ENCODE measurements around the gene TMEM53. TPM values are rescaled to one million over a fixed set of nuclear protein-coding genes. Genes with fewer than 3 reads are reported as not detected.

The TMEM53 gene
- total and polyA plus RNA-seq, 11 donors, result 8.5 to 20.0 (median 12.5) TPM

- Histone ChIP-seq H3K27ac (no peak overlapping the region), H3K4me3 (no peak overlapping the region), H3K9me3 (no peaks in the 10 kb centered on the region), H3K36me3 (no peaks in the 10 kb centered on the region), H3K4me1 (peaks cover 0 to 21% (median 0%) of the 10 kb centered on the region in 12 donors), H3K27me3 (peaks cover 0 to 3% (median 0%) of the 10 kb centered on the region in 9 donors)
- intact Hi-C loops (cut with DNase I), result no loop called here
- no peak for TF ChIP-seq CTCF (IDR thresholded peaks at IDR 0.05)
- TF ChIP-seq POLR2A (IDR thresholded peaks at IDR 0.05), result no peak
- DNase-seq (no peak), ATAC-seq (no peak)
- WGBS, 4 donors, result 64 to 70% (median 67%) methylated on average over 6 of the region's 6 CpGs
These were observed 39.1 kb upstream of the TMEM53 start for GRCh38 chr1:44713321-44713781.

- ATAC-seq (peak; percentile 43 to 81 (median 72)), DNase-seq (peak in 1 of 5 donors; percentile 29)
- 37 to 44% (median 41%) methylated on average over 15 of the region's 15 CpGs for WGBS, 4 donors
- no peaks in the 10 kb centered on the region for H3K9me3 ChIP-seq
- peak; percentile 44 to 78 (median 65) for TF ChIP-seq CTCF (IDR thresholded peaks at IDR 0.05)
- no peak for TF ChIP-seq POLR2A (IDR thresholded peaks at IDR 0.05)
- H3K36me3 ChIP-seq, result no peaks in the 10 kb centered on the region
- H3K27ac ChIP-seq, result no peak overlapping the region
- peaks cover 0 to 11% (median 0%) of the 10 kb centered on the region in 12 donors for H3K4me1 ChIP-seq
- intact Hi-C loops (cut with DNase I), result no loop called here
- H3K27me3 ChIP-seq, result peaks cover 0 to 3% (median 0%) of the 10 kb centered on the region in 9 donors
- peak overlapping the region in 3 of 12 donors; percentile 20 to 31 (median 24) for H3K4me3 ChIP-seq
These were observed 33.9 kb upstream of the TMEM53 start for GRCh38 chr1:44707959-44708831.

- Histone ChIP-seq H3K27ac (no peak overlapping the region), H3K36me3 (no peaks in the 10 kb centered on the region), H3K27me3 (peaks cover 0 to 3% (median 0%) of the 10 kb centered on the region in 9 donors), H3K4me3 (no peak overlapping the region), H3K9me3 (no peaks in the 10 kb centered on the region), H3K4me1 (peaks cover 0 to 11% (median 0%) of the 10 kb centered on the region in 12 donors)
- no peak for DNase-seq
- intact Hi-C loops (cut with DNase I), result no loop called here
- TF ChIP-seq CTCF (IDR thresholded peaks at IDR 0.05) (no peak), POLR2A (IDR thresholded peaks at IDR 0.05) (no peak)
- 88 to 96% (median 90%) methylated on average over 6 of the region's 6 CpGs for WGBS, 4 donors
- no peak for ATAC-seq
These were observed 33.0 kb upstream of the TMEM53 start for GRCh38 chr1:44707112-44707881.

- Histone ChIP-seq H3K27me3 (peaks cover 0 to 3% (median 0%) of the 10 kb centered on the region in 9 donors), H3K36me3 (no peaks in the 10 kb centered on the region), H3K4me1 (peaks cover 0 to 11% (median 0%) of the 10 kb centered on the region in 12 donors), H3K27ac (no peak overlapping the region), H3K9me3 (no peaks in the 10 kb centered on the region), H3K4me3 (no peak overlapping the region)
- DNase-seq (no peak), ATAC-seq (no peak)
- intact Hi-C loops (cut with DNase I), result no loop called here
- TF ChIP-seq CTCF (IDR thresholded peaks at IDR 0.05) (no peak), POLR2A (IDR thresholded peaks at IDR 0.05) (no peak)
- WGBS, 4 donors, result 81 to 88% (median 84%) methylated on average over 2 of the region's 2 CpGs
These were observed 31.7 kb upstream of the TMEM53 start for GRCh38 chr1:44705938-44706337.

Measured in heart left ventricle (tissue), 16 donors.